SK-N-MC (cell line): ENCODE data around the gene RNF186.

Experiments
- EZH2 ChIP-seq: fragments of 200-600 bp; sonication (generic); IDR thresholded peaks from one replicate; pipeline ENCODE4 v1.6.1; 2017; ENCODE audit warnings: antibody characterized with exemption
- FOXP2 ChIP-seq: optimal IDR thresholded peaks from 2 replicates; pipeline ENCODE3; 2011; ENCODE audit warnings: mild to moderate bottlenecking, moderate library complexity; ENCODE audit not compliant: insufficient read depth; ENCODE audit errors: extremely low read length, control extremely low read depth
- POLR2AphosphoS5 ChIP-seq: IDR thresholded peaks from 2 replicates; pipeline ENCODE4 v1.6.1; 2012; ENCODE audit warnings: mild to moderate bottlenecking, low read depth, low read length, borderline replicate concordance

- TF ChIP-seq EZH2 (no peak), POLR2AphosphoS5 (no peak), FOXP2 (no peak)
Observed at GRCh38 chr1:19802269-19802668, 12.8 kb downstream of the RNF186 start.
